Measurements from ENCODE around the gene TMEM79. TPM values are rescaled to one million over a fixed set of nuclear protein-coding genes. Genes with fewer than 3 reads are reported as not detected.
"Not testable (repeated sequence)": the region's sequence is repeated elsewhere in the genome, so short reads cannot be mapped to it uniquely, and the experiment has no call there.

TMEM79 gene
- total RNA-seq, 1 experiment from 2014 or later = 12.8 TPM

DNA sequence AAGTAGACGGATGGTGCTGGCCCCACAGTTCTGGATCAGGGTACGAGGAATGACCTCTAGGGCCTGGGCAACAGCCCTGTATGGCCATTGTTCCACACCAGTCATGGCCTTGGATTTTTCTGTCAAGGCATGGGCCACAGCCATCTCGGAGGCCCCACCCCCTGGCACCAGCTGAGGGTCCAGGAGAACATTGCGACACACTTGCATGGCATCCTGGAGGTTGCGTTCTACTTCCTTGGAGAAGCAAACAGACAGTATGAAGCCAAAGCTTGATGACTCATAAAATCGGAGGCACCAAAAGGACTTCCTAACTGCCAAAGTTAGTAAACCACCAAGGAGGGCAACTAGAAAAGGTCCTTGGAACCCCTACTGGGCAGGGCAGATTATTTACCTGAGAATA, 26.8 kb downstream of the TMEM79 start:
- TF ChIP-seq, protein P1, sequence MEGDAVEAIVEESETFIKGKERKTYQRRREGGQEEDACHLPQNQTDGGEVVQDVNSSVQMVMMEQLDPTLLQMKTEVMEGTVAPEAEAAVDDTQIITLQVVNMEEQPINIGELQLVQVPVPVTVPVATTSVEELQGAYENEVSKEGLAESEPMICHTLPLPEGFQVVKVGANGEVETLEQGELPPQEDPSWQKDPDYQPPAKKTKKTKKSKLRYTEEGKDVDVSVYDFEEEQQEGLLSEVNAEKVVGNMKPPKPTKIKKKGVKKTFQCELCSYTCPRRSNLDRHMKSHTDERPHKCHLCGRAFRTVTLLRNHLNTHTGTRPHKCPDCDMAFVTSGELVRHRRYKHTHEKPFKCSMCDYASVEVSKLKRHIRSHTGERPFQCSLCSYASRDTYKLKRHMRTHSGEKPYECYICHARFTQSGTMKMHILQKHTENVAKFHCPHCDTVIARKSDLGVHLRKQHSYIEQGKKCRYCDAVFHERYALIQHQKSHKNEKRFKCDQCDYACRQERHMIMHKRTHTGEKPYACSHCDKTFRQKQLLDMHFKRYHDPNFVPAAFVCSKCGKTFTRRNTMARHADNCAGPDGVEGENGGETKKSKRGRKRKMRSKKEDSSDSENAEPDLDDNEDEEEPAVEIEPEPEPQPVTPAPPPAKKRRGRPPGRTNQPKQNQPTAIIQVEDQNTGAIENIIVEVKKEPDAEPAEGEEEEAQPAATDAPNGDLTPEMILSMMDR (IDR thresholded peaks at IDR 0.05; ENCODE audit: unreplicated experiment) = no peak
- BruUV-seq (replicated peaks) = no TSS peak
- intact Hi-C loops (cut with micrococcal nuclease; ENCODE audit: unreplicated experiment) = no loop called here
- Mint-ChIP-seq H3K9me3 (ENCODE audit: low read depth, unreplicated experiment) (no peaks in the 10 kb centered on the region), H3K4me1 (ENCODE audit: low read depth, unreplicated experiment) (no peaks in the 10 kb centered on the region), H3K36me3 (ENCODE audit: insufficient read depth, unreplicated experiment) (peaks cover 89% of the 10 kb centered on the region), H3K27ac (ENCODE audit: unreplicated experiment) (no peak overlapping the region), H3K27me3 (ENCODE audit: unreplicated experiment) (no peaks in the 10 kb centered on the region), H3K4me3 (ENCODE audit: low read depth, unreplicated experiment) (no peak overlapping the region)
- CTCF ChIA-PET = no interaction called here
- no peak for DNase-seq

DNA sequence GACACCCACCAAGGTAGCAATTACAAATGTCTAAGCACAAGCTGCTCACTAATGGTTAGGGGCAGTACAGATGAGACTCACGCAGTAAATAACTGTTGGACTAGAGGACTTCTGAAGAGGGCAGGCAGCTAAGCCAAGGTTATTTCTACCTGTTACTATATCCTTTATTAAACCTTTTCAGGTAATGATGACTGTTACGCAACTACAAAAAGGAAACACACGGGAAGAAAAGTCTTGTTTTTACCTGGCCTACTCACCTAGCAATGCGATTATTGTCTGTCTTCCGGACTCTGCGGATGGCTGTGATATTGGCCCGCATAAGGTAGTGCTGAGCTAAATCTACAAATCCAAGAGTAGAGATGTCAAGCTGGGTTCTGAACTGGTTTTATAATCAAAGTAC, 32.8 kb downstream of the TMEM79 start:
- H3K27me3 Mint-ChIP-seq (ENCODE audit: unreplicated experiment) = no peaks in the 10 kb centered on the region
- H3K27ac Mint-ChIP-seq (ENCODE audit: unreplicated experiment) = no peak overlapping the region
- H3K36me3 Mint-ChIP-seq (ENCODE audit: insufficient read depth, unreplicated experiment) = peaks cover 96% of the 10 kb centered on the region
- CTCF ChIA-PET = interaction anchor here (1.6 kb wide), 1 partner anchor 42 kb away, joined by 8 read pairs; no protein-coding TSS in a partner anchor
- intact Hi-C loops (cut with micrococcal nuclease; ENCODE audit: unreplicated experiment) = no loop called here
- H3K9me3 Mint-ChIP-seq (ENCODE audit: low read depth, unreplicated experiment) = no peaks in the 10 kb centered on the region
- no peaks in the 10 kb centered on the region for H3K4me1 Mint-ChIP-seq (ENCODE audit: low read depth, unreplicated experiment)
- no TSS peak for BruUV-seq (replicated peaks)
- TF ChIP-seq, protein P1 (IDR thresholded peaks at IDR 0.05; ENCODE audit: unreplicated experiment) = no peak
- H3K4me3 Mint-ChIP-seq (ENCODE audit: low read depth, unreplicated experiment) = no peak overlapping the region
- no peak for DNase-seq

DNA sequence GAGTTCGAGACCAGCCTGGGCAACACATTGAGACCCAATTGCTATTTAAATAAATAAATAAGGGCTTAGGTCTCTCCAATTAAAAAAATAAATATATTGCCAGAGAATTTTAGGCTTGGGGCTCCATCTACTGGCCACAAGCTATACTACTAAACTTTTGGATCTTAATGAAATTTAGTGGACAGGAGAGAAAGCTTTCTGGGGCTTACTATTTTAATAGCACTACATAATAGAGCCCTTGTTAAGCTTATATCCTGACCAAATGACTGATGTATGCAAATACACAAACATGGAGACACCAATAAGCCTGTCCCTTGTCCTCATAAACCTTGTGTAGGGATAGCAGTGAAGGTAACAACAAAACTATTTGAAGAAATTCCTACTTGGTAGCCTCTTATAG, 35.5 kb downstream of the TMEM79 start:
- no TSS peak for BruUV-seq (replicated peaks)

DNA sequence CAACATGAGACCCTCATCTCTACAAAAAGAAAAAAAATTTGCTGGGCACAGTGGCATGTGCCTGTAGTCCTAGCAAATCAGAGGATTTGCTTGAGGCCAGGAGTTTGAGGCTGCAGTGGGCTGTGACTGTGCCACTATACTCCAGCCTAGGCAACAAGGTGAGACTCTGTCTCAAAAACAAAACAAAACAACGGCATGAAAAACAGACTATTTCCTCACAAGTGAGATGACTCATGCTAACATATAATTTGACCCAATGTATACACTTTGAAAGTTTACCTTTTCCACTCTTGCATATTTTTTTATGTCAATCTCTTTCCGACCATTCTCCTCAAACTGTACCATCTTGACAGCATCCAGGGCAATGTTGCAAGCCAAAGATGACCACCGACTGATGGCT, 36.4 kb downstream of the TMEM79 start:
- TF ChIP-seq, protein P1 (IDR thresholded peaks at IDR 0.05; ENCODE audit: unreplicated experiment) = no peak
- intact Hi-C loops (cut with micrococcal nuclease; ENCODE audit: unreplicated experiment) = no loop called here
- no peak overlapping the region for H3K4me3 Mint-ChIP-seq (ENCODE audit: low read depth, unreplicated experiment)
- no peaks in the 10 kb centered on the region for H3K9me3 Mint-ChIP-seq (ENCODE audit: low read depth, unreplicated experiment)
- no peaks in the 10 kb centered on the region for H3K27me3 Mint-ChIP-seq (ENCODE audit: unreplicated experiment)
- H3K4me1 Mint-ChIP-seq (ENCODE audit: low read depth, unreplicated experiment) = no peaks in the 10 kb centered on the region
- no TSS peak for BruUV-seq (replicated peaks)
- peaks cover 92% of the 10 kb centered on the region for H3K36me3 Mint-ChIP-seq (ENCODE audit: insufficient read depth, unreplicated experiment)
- CTCF ChIA-PET = interaction anchor here (1.0 kb wide), 1 partner anchor 170 kb away, joined by 3 read pairs; no protein-coding TSS in a partner anchor
- H3K27ac Mint-ChIP-seq (ENCODE audit: unreplicated experiment) = no peak overlapping the region
- no peak for DNase-seq

More for the DNA sequence above, 35.5 kb downstream of the TMEM79 start:
- intact Hi-C loops (cut with micrococcal nuclease; ENCODE audit: unreplicated experiment) = no loop called here
- no peaks in the 10 kb centered on the region for H3K9me3 Mint-ChIP-seq (ENCODE audit: low read depth, unreplicated experiment)
- peaks cover 92% of the 10 kb centered on the region for H3K36me3 Mint-ChIP-seq (ENCODE audit: insufficient read depth, unreplicated experiment)
- no peaks in the 10 kb centered on the region for H3K4me1 Mint-ChIP-seq (ENCODE audit: low read depth, unreplicated experiment)
- H3K27ac Mint-ChIP-seq (ENCODE audit: unreplicated experiment) = no peak overlapping the region
- no peak overlapping the region for H3K4me3 Mint-ChIP-seq (ENCODE audit: low read depth, unreplicated experiment)
- TF ChIP-seq, protein P1 (IDR thresholded peaks at IDR 0.05; ENCODE audit: unreplicated experiment) = peak; percentile 24
- no peaks in the 10 kb centered on the region for H3K27me3 Mint-ChIP-seq (ENCODE audit: unreplicated experiment)
- CTCF ChIA-PET = interaction anchor here (0.7 to 1.5 kb wide), 8 partner anchors 18 to 174 kb away, joined by 3 to 12 read pairs (median 4); partner anchors contain the start of genes CCT3, SMG5, TMEM79 and TSACC
- peak; percentile 39 for DNase-seq

DNA sequence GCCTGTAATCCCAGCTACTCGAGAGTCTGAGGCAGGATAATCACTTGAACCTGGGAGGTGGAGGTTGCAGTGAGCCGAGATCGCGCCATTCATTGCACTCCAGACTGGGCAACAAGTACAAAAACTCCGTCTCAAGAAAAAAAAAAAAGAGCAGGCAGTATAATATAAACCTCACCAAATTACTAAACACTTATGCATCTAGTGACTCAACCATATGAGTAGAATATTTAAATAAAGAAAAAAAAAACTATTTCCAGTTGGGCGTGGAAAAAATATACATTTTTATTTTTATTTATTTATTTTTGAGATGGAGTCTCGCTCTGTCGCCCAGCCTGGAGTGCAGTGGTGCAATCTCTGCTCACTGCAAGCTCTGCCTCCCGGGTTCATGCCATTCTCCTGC, 39.1 kb downstream of the TMEM79 start:
- H3K27me3 Mint-ChIP-seq (ENCODE audit: unreplicated experiment); H3K9me3 Mint-ChIP-seq (ENCODE audit: low read depth, unreplicated experiment); DNase-seq; H3K4me1 Mint-ChIP-seq (ENCODE audit: low read depth, unreplicated experiment); H3K4me3 Mint-ChIP-seq (ENCODE audit: low read depth, unreplicated experiment); H3K27ac Mint-ChIP-seq (ENCODE audit: unreplicated experiment); BruUV-seq (replicated peaks); intact Hi-C loops (cut with micrococcal nuclease; ENCODE audit: unreplicated experiment): not testable (repeated sequence)
- CTCF ChIA-PET = interaction anchor here (0.6 to 1.1 kb wide), 3 partner anchors 15 to 82 kb away, joined by 3 to 5 read pairs (median 3); partner anchors contain the start of genes CCT3 and TMEM79
- H3K36me3 Mint-ChIP-seq (ENCODE audit: insufficient read depth, unreplicated experiment) = peaks cover 83% of the 10 kb centered on the region
